Activated CD4-positive, alpha-beta T cell treated with anti-CD3 and anti-CD28 coated beads, Interleukin-2, amount 10 ng/mL, durations not matched to agents 7 days and 5 days (primary cell): ENCODE measurements around the gene ARL15. TPM values are rescaled to one million over a fixed set of nuclear protein-coding genes. Genes with fewer than 3 reads are reported as not detected.

ENCODE experiments used
- CTCF ChIA-PET: fragments of 350-600 bp; sonication (Branson Sonifier 250); formaldehyde crosslinking; loops from one replicate; lab custom pipeline; 2021; ENCODE audit warnings: antibody characterized with exemption; lab: Charles Lee
- POLR2A ChIA-PET: fragments of 350-600 bp; sonication (Branson Sonifier 250); formaldehyde crosslinking; loops from one replicate; lab custom pipeline; 2021; ENCODE audit warnings: antibody characterized with exemption; lab: Charles Lee
- DNase-seq: peaks from one replicate; pipeline ENCODE4 v3.0.0-alpha.2; 2020
- H3K27ac Mint-ChIP-seq: one replicate; pipeline ENCODE4 v1.8.0; 2021; ENCODE audit warnings: mild to moderate bottlenecking, moderate library complexity, mixed read lengths
- H3K27me3 Mint-ChIP-seq: one replicate; pipeline ENCODE4 v1.8.0; 2021; ENCODE audit warnings: mixed read lengths
- H3K36me3 Mint-ChIP-seq: one replicate; pipeline ENCODE4 v1.8.0; 2021; ENCODE audit warnings: low read depth, mixed read lengths
- H3K4me1 Mint-ChIP-seq: one replicate; pipeline ENCODE4 v1.8.0; 2021; ENCODE audit warnings: mixed read lengths
- H3K4me3 Mint-ChIP-seq: one replicate; pipeline ENCODE4 v1.8.0; 2021; ENCODE audit warnings: mild to moderate bottlenecking, moderate library complexity, mixed read lengths
- H3K9me3 Mint-ChIP-seq: one replicate; pipeline ENCODE4 v1.8.0; 2021; ENCODE audit warnings: mixed read lengths
- total RNA-seq, 2 experiments: library from RNA; stranded (reverse); gene quantifications; one replicate each; pipeline ENCODE4 v1.2.3, GENCODE V29; 2021

ARL15 gene
- total RNA-seq, 2 experiments from 2014 or later, result 13.5 to 16.1 TPM

DNA sequence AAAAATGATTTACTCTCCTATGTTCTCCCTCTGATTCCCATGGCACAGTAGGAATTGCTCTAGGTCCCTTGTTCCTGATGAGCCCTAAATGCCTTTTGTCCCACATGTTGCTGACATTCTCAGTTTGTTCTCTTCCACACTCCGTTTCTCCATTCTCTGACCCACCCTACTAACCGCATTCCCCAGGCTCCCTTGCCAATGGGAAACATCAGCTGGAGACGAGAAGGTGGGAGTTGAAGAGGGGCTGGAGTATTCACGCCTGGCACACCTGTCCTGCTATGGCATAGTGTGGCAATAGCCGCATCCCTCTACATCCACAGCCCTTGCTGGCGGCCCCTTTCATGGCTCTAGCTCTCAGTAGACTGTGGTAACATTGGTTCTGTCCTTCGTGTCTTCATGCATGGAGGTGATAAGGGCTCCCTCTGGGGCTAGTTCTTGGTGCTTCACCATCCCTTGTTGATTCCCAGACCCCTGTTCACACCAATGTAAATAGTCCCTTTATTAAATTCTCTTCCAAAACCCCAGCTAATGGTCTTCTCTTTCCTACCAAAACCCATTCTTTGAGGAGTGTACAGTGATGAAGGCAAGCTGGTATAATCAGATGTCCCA lies 16.4 kb upstream of the ARL15 start:
- Mint-ChIP-seq H3K4me3 (no peak overlapping the region), H3K27me3 (peaks cover 12% of the 10 kb centered on the region), H3K36me3 (no peaks in the 10 kb centered on the region), H3K4me1 (peaks cover 12% of the 10 kb centered on the region), H3K9me3 (no peaks in the 10 kb centered on the region), H3K27ac (no peak overlapping the region)
- DNase-seq, result no peak
- ChIA-PET POLR2A (no interaction called here), CTCF (no interaction called here)

DNA sequence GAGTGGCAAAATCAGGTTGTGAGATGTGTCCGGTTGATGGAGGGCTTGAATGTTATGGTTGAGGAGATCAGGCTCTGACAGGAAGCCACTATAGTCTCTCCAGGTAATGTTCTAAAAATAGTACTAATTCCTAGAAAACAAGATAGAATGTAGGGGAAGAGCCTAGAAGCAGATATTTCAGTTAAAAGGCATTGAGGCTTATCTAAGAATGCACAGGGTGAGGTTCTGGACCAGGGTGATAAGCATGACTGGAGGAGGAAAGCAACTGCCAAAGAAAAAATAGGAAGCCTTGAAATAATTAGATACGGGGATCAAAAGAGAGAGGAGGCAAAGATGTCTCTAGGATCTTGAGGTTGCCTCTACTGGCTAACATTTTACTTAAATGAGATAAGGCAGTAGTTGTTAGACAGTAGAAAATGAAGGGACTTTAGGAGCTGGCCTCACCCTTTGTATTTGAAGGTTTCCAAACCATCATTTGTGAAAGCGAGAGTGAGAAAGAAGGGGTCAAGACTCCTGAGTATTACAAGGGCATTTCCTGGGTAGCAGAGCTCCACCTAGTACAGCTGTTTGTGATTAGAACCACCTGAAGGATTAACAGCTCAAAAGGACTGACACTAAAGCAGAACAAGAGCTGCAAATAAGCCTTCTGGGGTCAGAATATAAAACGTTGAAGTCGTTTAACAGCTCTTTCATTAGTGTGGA lies 15.4 kb upstream of the ARL15 start:
- H3K4me3 Mint-ChIP-seq, result no peak overlapping the region
- no peak for DNase-seq
- H3K4me1 Mint-ChIP-seq, result peaks cover 12% of the 10 kb centered on the region
- H3K27ac Mint-ChIP-seq, result no peak overlapping the region
- ChIA-PET CTCF (no interaction called here), POLR2A (no interaction called here)
- H3K36me3 Mint-ChIP-seq, result no peaks in the 10 kb centered on the region
- no peaks in the 10 kb centered on the region for H3K9me3 Mint-ChIP-seq
- peaks cover 12% of the 10 kb centered on the region for H3K27me3 Mint-ChIP-seq

DNA sequence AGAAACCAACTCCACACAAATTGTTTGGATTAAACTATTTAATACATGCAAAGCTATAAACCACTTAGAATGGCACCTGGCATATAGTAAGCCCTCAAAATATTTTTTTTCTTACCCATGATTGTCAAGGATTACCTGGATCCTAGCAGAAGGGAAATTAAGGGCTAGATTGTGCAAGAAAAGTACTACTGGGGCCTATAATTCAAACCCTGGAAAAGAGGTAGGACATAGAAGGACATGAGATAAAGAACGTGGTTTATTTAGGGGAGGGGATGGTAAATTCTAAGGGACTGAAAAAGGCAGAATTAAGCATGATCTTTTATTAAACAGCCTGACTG lies 14.9 kb upstream of the ARL15 start:
- Mint-ChIP-seq H3K36me3 (no peaks in the 10 kb centered on the region), H3K27me3 (peaks cover 14% of the 10 kb centered on the region), H3K4me3 (no peak overlapping the region), H3K9me3 (no peaks in the 10 kb centered on the region), H3K4me1 (peaks cover 12% of the 10 kb centered on the region), H3K27ac (no peak overlapping the region)
- ChIA-PET CTCF (no interaction called here), POLR2A (no interaction called here)
- DNase-seq, result no peak

DNA sequence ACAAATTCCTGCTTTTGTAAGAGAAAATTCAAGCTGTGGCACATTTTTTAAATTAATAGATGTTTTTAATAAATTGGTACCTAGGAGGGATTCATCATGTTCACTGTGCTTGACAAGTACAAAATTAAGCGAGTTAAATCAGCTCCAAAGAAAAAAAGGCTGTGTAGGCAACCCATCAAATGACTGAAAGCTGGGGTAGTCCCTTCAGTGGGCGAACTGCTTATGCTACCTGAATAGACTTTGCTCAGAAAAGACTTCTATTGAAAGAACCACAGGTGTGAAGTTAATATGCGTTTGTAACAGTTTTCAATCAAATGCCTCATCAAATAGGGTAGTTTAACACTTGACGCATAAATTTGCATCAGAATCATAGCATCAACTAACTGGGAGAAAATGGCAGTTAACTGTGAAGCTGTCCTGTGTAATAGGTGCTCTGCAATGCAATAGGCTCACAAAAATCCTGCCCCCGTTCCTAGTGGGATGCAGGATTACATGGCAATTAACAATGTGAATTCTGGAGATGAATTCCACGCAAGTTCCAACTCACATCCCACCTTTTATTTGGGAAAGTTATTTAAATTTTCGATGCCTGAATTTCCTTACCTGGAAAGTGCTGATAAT lies 14.4 kb upstream of the ARL15 start:
- CTCF ChIA-PET, result no interaction called here
- no peaks in the 10 kb centered on the region for H3K9me3 Mint-ChIP-seq
- DNase-seq, result no peak
- H3K27ac Mint-ChIP-seq, result no peak overlapping the region
- H3K36me3 Mint-ChIP-seq, result no peaks in the 10 kb centered on the region
- peaks cover 12% of the 10 kb centered on the region for H3K4me1 Mint-ChIP-seq
- POLR2A ChIA-PET, result interaction anchor here (0.7 kb wide), 1 partner anchor 31 kb away, joined by 3 read pairs; no protein-coding TSS in a partner anchor
- no peak overlapping the region for H3K4me3 Mint-ChIP-seq
- H3K27me3 Mint-ChIP-seq, result peaks cover 19% of the 10 kb centered on the region

DNA sequence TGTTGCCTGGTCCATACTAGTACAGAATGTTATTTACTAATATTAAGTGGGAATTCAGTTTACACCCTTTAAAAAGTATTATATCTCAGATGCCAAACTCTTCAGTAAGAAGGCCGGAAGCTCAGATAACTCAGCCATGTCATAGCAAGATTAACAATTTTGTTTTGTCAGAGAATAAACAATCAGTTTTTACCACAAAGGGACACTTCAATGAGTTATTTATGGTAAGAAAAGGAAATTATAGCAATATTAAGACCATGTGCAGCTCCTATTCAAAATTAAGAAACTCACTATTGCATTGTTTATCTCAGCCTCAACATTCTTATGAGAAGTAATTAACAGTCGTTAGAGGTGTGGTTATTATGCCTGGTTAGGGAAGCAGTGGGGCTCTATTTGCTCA lies 13.1 kb upstream of the ARL15 start:
- peaks cover 12% of the 10 kb centered on the region for H3K4me1 Mint-ChIP-seq
- ChIA-PET POLR2A (no interaction called here), CTCF (no interaction called here)
- H3K36me3 Mint-ChIP-seq, result no peaks in the 10 kb centered on the region
- H3K9me3 Mint-ChIP-seq, result no peaks in the 10 kb centered on the region
- H3K27ac Mint-ChIP-seq, result no peak overlapping the region
- no peak overlapping the region for H3K4me3 Mint-ChIP-seq
- no peak for DNase-seq
- H3K27me3 Mint-ChIP-seq, result peaks cover 28% of the 10 kb centered on the region

DNA sequence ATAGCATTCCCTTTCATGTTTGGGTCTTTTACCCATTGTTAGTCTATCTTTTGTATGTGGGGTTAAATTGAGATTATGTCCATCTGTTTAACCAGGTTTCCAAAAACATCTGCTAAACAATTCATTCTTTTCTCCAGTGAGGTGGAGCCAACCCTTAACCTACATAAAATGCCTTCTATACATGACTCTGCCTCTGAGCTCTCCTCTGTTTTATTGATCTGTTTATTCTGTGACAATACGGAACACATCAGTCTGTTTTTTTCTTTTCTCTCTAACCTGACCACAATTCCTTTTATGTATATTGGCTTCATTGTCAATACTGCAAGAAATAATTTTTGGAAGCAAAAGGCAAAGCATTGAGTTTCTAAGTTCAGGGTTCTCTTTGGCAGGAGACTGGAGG lies 9.9 kb upstream of the ARL15 start:
- Mint-ChIP-seq H3K9me3 (no peaks in the 10 kb centered on the region), H3K4me1 (peaks cover under 1% of the 10 kb centered on the region), H3K27ac (peak overlapping the region; percentile 22), H3K36me3 (no peaks in the 10 kb centered on the region), H3K27me3 (peaks cover 34% of the 10 kb centered on the region), H3K4me3 (no peak overlapping the region)
- DNase-seq, result no peak
- ChIA-PET CTCF (interaction anchor here (1.0 kb wide), 1 partner anchor 197 kb away, joined by 3 read pairs; the partner anchor contains the start of gene SNX18), POLR2A (no interaction called here)

DNA sequence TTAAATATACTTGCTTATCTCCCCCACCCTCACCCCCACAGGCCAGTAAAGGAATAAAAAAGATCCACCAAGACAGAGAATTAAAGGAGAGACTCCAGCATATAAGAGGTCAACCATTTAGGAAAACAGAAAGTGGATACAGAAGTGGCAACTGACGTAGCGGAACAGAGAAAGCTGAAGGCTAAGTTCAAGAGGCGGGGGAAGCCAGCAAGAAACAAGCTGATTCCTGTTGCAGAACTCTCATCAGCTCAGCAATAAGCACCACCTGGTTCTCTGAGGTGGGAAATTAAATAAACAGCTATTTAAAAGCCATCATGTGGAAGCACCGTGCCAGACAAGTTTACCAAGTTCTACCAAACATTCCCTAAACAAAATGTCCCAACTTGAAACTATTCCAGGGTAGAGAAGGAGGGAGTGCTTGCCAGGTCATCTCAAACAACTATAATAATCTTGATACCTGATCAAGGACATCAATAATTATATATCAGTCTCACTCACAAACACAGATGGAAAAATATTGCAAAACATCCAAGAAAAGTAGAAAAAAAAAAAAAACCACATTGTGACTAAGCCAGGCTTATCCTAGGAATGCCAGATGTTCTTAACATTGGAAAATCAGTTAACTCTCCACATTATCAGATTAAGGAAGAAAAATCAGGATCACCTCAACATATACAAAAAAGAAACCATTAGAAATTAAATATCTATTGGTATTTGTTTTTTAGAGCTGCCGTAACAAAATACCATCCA lies 7.3 kb upstream of the ARL15 start:
- Mint-ChIP-seq H3K4me3 (no peak overlapping the region), H3K4me1 (peaks cover 2% of the 10 kb centered on the region), H3K36me3 (no peaks in the 10 kb centered on the region), H3K27me3 (peaks cover 40% of the 10 kb centered on the region), H3K9me3 (no peaks in the 10 kb centered on the region), H3K27ac (no peak overlapping the region)
- no peak for DNase-seq
- POLR2A ChIA-PET, result no interaction called here
- CTCF ChIA-PET, result interaction anchor here (1.4 kb wide), 1 partner anchor 9 kb away, joined by 3 read pairs; no protein-coding TSS in a partner anchor

DNA sequence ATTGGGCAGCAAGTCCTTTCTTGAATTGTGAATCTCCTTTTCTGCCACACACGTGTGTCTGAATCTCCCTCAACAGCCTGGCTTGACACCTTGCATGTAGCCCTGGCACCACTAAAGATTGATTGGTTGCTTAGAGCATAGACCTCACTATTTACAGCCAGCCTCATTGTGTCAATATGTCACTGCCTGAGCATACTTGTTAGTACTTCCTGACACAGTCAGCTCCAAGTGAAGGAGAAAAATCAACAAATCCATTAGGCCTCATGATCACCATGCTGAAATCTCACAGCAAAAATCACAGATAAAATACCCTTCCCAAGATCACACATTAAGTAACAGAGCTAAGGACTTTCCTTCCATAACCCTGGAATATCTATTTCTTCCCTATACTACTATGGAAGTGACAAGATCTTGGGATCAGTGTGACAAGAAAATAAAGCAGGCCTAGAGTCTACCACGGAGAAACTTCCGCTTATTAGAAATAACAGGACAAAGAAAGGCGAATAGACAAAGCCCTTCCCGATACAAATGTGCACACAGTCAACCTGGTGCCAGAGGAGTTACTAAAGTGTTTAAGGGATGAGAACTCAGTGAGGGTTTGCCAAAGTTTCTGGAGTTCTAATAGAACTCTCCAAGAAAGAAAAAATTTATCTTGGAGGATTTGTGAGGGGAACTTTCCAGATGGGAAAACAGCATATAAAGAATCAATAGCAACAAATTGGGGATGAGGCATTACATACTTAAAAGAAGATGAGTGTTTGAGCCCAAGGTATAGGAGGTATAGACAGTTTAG lies 5.6 kb upstream of the ARL15 start:
- H3K4me3 Mint-ChIP-seq, result no peak overlapping the region
- H3K4me1 Mint-ChIP-seq, result peaks cover 13% of the 10 kb centered on the region
- no peaks in the 10 kb centered on the region for H3K9me3 Mint-ChIP-seq
- H3K36me3 Mint-ChIP-seq, result no peaks in the 10 kb centered on the region
- ChIA-PET CTCF (interaction anchor here (1.0 kb wide), 1 partner anchor 28 kb away, joined by 3 read pairs; no protein-coding TSS in a partner anchor), POLR2A (no interaction called here)
- no peak overlapping the region for H3K27ac Mint-ChIP-seq
- H3K27me3 Mint-ChIP-seq, result peaks cover 42% of the 10 kb centered on the region
- DNase-seq, result no peak

DNA sequence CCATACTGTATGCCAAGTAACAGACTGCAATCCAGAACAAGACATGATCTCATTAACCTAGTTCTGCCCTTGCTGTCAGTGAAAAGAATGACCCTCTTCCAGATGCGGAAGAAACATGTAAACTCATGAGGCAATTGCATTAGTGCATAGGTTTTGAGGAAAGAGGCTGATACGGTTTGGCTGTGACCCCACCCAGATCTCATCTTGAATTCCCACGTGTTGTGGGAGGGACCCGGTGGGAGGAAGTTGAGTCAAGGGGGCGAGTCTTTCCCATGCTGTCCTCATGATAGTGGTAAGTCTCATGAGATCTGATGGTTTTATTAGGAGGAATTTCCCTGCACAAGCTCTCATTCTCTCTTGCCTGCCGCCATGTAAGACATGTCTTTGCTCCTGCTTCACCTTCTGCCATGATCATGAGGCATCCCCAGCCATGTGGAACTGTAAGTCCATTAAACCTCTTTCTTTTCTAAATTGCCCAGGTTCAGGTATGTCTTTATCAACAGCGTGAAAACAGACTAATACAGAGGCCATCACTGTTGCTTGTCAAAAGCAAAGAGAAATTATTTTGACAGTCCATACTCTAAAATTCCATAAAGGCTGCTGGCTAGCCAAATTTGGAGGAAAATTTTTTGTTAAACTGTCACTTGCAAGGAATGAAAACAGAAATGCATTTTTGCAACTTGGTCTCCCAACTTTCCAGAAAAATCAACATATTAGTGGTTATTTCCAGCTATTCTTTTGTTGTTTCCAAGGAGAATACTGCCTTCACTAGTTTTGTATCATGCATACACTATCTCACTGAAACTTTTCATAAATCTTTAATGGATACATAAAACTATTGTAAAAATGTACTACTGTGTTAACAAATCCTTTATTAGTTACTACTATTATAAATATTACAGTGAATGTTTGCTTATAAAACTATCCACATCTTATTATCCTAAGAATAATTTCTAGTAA lies 3.2 kb upstream of the ARL15 start:
- Mint-ChIP-seq H3K4me3 (no peak overlapping the region), H3K36me3 (no peaks in the 10 kb centered on the region), H3K4me1 (peaks cover 27% of the 10 kb centered on the region), H3K9me3 (no peaks in the 10 kb centered on the region), H3K27ac (no peak overlapping the region), H3K27me3 (peaks cover 26% of the 10 kb centered on the region)
- CTCF ChIA-PET, result interaction anchor here (0.7 kb wide), 1 partner anchor 839 kb away, joined by 8 read pairs; no protein-coding TSS in a partner anchor
- no peak for DNase-seq
- POLR2A ChIA-PET, result no interaction called here

DNA sequence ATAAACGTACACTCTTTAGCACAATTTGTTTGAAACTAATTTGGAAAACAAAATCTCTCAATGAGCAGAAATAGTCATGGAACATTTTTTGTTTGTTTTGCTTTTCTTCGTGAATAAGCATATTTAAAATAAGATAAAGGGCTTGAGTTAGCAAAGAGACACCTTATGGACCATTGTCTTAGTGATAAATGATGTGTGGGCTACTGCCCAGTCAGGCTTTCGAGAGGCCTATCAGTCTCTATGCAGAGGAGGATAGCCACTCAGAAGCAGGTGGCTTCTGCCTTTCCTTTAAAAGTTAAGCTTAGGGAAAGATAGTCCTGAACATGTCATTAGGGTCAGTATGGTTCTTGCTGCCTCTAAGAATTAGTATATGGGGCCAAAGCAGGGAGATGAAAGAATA lies 2.1 kb upstream of the ARL15 start:
- ChIA-PET CTCF (interaction anchor here (1.0 kb wide), 1 partner anchor 8 kb away, joined by 3 read pairs; no protein-coding TSS in a partner anchor), POLR2A (no interaction called here)
- no peak overlapping the region for H3K27ac Mint-ChIP-seq
- peaks cover 22% of the 10 kb centered on the region for H3K27me3 Mint-ChIP-seq
- no peaks in the 10 kb centered on the region for H3K36me3 Mint-ChIP-seq
- no peak overlapping the region for H3K4me3 Mint-ChIP-seq
- no peaks in the 10 kb centered on the region for H3K9me3 Mint-ChIP-seq
- DNase-seq, result no peak
- peaks cover 29% of the 10 kb centered on the region for H3K4me1 Mint-ChIP-seq

DNA sequence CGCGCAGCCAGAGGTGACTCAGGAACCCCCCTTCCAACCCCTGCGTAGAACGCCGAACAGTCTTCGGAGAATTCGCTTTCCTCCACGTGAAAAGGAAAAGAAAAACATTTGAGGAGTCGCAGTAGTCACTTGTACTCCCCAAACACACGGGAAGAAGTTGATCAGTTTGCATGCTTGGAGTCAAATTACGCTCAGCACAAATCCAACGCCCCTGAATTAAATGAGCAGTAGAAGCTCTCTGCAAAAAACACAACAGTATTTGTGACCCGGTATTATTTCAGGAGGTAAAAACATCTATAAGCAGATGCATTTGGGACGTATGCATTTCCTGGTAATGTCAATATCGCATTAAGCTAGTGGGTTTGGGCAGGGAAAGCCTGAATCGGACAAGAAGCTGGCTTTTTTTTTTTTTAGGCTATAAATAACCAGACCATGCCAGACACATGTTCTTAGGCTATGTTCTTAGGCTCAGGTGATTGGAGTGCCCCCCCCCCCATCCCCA lies 854 bp upstream of the ARL15 start:
- Mint-ChIP-seq H3K27ac (peak overlapping the region; percentile 97), H3K4me1 (peaks cover 29% of the 10 kb centered on the region), H3K4me3 (peak overlapping the region; percentile 94), H3K9me3 (no peaks in the 10 kb centered on the region), H3K27me3 (peaks cover 16% of the 10 kb centered on the region), H3K36me3 (no peaks in the 10 kb centered on the region)
- no peak for DNase-seq
- POLR2A ChIA-PET, result interaction anchor here (0.6 kb wide), 1 partner anchor 1507 kb away, joined by 3 read pairs; no protein-coding TSS in a partner anchor
- CTCF ChIA-PET, result interaction anchor here (0.6 to 1.0 kb wide), 6 partner anchors 10 to 1484 kb away, joined by 3 to 4 read pairs (median 3); no protein-coding TSS in a partner anchor
